ENCODE measurements around the gene NETO2.

DNA sequence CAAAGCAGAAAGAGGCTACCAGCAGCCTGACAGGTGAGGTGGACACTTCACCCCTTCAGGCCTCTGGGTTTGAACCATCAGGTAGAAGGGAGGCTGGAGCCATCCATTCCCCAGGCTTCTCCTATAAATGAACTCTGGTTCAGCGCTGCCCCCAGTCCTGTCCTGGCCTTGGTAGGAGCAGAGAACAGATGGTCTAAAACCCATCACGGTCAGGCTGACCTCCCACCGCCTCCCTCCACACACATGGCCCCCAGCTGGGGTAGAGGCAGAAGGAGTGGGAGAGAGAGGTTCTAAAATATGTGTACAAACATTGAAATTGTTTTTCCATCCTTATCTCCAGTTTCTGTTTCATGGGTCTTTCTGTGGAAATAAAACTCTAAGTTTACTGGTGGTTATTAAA lies 110.6 kb downstream of the NETO2 start:
- TF ChIP-seq, protein P1, sequence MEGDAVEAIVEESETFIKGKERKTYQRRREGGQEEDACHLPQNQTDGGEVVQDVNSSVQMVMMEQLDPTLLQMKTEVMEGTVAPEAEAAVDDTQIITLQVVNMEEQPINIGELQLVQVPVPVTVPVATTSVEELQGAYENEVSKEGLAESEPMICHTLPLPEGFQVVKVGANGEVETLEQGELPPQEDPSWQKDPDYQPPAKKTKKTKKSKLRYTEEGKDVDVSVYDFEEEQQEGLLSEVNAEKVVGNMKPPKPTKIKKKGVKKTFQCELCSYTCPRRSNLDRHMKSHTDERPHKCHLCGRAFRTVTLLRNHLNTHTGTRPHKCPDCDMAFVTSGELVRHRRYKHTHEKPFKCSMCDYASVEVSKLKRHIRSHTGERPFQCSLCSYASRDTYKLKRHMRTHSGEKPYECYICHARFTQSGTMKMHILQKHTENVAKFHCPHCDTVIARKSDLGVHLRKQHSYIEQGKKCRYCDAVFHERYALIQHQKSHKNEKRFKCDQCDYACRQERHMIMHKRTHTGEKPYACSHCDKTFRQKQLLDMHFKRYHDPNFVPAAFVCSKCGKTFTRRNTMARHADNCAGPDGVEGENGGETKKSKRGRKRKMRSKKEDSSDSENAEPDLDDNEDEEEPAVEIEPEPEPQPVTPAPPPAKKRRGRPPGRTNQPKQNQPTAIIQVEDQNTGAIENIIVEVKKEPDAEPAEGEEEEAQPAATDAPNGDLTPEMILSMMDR (IDR thresholded peaks at IDR 0.05): no peak
- no peak for TF ChIP-seq POLR2AphosphoS5 (IDR thresholded peaks at IDR 0.05)

All from esophagus muscularis mucosa (tissue), 3 donors.